ENCODE data around the gene DHX35.
"Not testable (repeated sequence)": the region's sequence is repeated elsewhere in the genome, so short reads cannot be mapped to it uniquely, and the experiment has no call there.

Gene DHX35

GRCh38 chr20:38940644-38941043 lies 21.5 kb upstream of the DHX35 start:
- DNase-seq (ENCODE audit: low spot score): no peak

- no peak for DNase-seq (ENCODE audit: low spot score)
Observed at GRCh38 chr20:38941726-38942389, 20.3 kb upstream of the DHX35 start.

DNA sequence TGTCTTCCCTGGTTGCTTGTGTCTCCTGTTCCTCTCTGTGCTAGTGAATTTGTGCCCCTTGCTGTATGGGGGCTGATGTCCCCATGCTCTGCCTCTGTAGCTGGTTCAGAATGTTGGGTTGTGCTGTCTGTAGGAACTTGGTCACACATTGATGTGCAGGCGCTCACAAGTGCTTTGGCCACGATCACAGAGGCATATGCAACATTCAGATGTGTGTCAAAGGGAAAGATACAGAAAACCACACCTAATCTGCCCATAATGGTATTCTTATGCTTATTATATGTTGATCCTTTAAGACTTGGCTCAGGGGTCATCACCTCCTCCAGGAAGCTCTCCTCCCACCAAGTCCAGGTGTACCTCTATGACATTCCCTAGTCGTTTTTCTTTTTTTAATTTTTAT lies 17.1 kb upstream of the DHX35 start:
- DNase-seq (ENCODE audit: low spot score): no peak

DNA sequence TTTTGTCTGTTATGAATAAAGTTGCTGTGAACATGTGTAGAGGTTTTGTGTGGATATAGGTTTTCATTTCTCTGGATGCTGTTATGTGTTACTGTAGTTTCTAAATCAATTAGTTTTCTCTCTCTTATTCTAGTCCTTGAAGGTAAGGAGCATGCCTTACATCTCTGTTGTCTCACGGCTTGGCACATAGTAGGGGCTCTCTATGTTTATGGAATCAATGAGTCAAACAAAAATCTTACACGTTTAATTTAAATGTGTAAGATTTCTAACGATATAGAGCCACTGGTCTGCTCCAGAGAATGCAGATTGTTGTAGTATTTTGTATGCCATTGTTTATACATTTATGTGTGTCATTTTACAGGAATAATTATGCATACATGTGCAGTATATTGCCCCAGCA lies 15.3 kb upstream of the DHX35 start:
- DNase-seq (ENCODE audit: low spot score): no peak

DNA sequence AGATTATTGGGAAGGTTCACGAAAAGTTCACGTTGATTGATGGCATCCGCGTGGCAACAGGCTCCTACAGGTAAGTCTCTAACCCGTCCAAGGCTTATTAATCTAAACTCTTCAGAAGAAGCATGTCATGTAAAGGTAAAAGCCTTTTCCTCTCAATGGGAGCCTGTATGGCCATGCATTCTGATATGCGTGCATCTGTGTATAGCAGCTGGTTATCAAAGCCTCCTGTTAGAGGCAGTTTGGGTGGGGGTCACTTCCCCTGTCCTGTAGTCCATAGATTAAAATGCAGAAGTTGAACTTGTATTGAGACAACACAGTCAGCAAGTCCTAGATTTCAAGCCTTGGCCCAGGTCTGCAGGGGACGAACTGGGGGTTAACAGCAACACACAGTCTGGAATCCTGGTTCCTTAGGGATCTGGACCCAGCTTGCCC lies 14.2 kb upstream of the DHX35 start:
- no peak for DNase-seq (ENCODE audit: low spot score)

DNA sequence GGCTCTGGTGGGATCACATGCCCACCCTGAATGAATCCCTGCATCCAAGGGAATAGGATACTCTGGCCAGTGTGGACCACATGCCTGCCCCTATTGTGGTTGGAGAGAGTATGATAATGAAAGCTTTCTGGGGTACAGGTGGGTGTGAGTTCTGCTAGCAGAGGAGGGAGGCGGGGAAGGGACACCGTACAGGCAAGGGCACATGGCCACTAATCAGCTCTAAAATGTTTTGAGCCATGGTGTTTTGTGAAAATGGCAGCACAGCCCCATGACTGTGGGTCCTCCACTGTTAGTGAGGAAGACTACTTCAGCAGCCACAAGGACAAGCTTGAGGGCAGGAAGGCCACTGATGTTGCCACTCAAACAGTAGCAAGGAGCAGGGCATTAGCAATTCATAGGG lies 11.9 kb upstream of the DHX35 start:
- DNase-seq (ENCODE audit: low spot score): no peak

DNA sequence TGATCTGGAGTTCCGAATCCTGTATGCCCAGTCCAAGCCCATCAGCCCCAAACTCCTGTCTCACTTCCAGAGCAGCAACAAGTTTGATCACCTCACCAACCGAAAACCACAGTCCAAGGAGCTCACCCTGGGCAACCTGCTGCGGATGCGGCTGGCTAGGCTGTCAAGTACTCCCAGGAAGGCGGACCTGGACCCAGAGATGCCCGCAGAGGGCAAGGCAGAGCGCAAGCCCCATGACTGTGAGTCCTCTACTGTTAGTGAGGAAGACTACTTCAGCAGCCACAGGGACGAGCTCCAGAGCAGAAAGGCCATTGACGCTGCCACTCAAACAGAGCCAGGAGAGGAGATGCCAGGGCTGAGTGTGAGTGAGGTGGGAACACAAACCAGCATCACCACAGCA lies 10.5 kb upstream of the DHX35 start:
- DNase-seq (ENCODE audit: low spot score): no peak

DNA sequence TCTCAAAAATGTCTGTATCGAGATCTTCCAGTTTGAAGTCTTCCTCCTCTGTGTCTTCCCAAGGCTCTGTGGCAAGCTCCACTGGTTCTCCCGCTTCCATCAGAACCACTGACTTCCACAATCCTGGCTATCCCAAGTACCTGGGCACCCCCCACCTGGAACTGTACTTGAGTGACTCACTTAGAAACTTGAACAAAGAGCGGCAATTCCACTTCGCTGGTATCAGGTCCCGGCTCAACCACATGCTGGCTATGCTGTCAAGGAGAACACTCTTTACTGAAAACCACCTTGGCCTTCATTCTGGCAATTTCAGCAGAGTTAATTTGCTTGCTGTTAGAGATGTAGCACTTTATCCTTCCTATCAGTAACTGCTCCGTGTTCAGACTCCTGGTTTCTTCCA lies 10.0 kb upstream of the DHX35 start:
- no peak for DNase-seq (ENCODE audit: low spot score)

- DNase-seq (ENCODE audit: low spot score): no peak
Observed at GRCh38 chr20:38953630-38954340, 8.4 kb upstream of the DHX35 start.

DNA sequence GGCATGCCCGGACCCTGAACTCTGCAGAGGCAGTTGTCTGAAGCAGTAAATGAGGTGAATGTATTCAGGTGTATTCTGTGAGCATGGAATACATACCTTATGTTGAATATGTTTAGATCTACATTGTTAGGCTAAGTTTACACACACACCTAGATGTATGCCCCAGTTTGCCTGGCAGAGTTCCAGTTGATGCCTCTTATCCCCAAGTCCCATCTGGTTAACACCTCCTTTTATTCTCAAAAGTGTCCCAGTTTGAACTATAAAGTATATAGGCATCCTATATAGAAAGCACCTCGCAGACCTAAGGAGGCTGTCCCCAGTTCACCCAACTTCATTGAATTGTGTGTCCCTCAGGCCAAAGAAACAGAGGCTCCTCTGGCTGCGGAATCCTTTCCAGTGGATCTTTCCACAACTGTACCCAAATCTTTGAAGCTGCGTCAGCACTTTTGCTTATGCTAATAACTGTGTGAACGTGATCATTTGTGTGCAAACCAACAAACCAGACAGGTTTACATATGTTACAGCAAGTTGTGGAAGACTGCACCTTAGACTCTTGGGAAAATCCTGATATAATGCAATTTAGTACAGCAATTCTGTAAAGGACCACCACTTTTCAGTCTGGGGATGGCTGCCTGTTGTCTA lies 4.8 kb upstream of the DHX35 start:
- DNase-seq (ENCODE audit: low spot score): no peak

GRCh38 chr20:38957915-38958485 lies 4.1 kb upstream of the DHX35 start:
- DNase-seq (ENCODE audit: low spot score): no peak

GRCh38 chr20:38960187-38960687 lies 1.9 kb upstream of the DHX35 start:
- DNase-seq (ENCODE audit: low spot score): not testable (repeated sequence)

DNA sequence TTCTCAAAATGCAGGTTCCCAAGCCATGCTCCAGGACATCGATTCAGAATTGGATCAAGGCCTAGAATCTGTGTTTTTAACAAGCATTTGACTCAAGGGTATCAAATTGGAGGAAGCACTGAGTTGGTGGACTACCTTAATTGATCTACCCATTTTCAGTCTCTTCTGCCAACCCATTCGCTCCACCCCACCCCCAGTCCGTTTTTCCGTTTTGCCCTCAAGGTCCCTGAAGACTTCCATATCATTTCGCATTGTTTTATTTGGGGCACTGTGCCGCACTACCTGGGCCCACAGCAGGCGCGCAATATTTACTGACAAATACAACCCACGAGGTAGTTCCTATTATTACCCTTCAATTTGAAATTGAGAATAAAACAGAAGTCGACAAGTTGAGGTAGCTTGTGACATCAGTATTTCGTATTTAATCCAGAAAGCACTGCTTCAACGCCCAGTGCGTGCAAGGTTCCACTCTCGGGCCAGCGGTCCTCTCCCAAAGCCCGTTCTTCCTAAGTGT lies 557 bp upstream of the DHX35 start:
- peak; percentile 20 for DNase-seq (ENCODE audit: low spot score)

GRCh38 chr20:38962928-38963401 lies 821 bp downstream of the DHX35 start:
- DNase-seq (ENCODE audit: low spot score): no peak

DNA sequence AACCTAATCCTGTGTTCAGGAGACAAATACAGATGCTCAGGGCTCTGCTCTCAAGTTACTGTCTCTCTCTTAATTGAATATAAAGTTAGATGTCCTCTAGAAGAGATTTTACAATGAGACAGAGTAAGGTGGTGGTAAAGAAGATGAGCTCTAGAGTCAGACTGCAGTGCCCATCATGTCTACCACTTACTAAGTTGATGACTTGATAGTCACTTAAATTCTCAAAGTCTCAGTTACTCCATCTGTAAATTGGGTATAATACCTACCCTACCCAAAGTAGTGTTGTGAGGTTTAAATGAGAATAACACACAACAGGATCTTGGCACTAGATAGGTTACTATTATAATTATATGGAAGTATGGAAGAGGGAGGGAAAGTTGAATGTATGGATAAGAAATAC lies 1.6 kb downstream of the DHX35 start:
- no peak for DNase-seq (ENCODE audit: low spot score)

GRCh38 chr20:38965264-38965663 lies 3.1 kb downstream of the DHX35 start:
- no peak for DNase-seq (ENCODE audit: low spot score)

GRCh38 chr20:38968090-38968489 lies 5.9 kb downstream of the DHX35 start:
- DNase-seq (ENCODE audit: low spot score): no peak

- DNase-seq (ENCODE audit: low spot score): no peak
Observed at GRCh38 chr20:38969708-38970107, 7.6 kb downstream of the DHX35 start.

DNA sequence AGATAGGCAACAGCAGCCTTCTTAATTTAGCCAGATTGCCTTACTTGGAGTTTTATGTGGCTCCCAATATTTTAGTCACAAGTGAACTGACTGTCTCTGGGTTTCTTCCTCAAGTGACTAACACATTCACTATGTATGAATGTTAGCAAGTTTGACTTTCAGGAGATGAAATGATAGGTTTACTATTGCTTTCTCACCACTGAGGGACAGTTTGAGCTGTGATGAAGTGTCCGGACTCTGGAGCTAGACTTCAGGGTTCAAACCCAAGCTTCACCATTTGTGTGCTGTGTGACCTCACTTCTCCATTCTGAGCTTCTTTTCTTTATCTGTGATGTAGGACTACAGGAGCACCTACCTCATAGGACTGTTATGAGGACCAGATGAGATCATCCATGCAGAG lies 8.2 kb downstream of the DHX35 start:
- no peak for DNase-seq (ENCODE audit: low spot score)

- no peak for DNase-seq (ENCODE audit: low spot score)
Observed at GRCh38 chr20:38973107-38973506, 11.0 kb downstream of the DHX35 start.

- peak; percentile 26 for DNase-seq (ENCODE audit: low spot score)
Observed at GRCh38 chr20:38973645-38974044, 11.5 kb downstream of the DHX35 start.

- DNase-seq (ENCODE audit: low spot score): no peak
Observed at GRCh38 chr20:38975539-38976120, 13.5 kb downstream of the DHX35 start.
